KOPT-K1 (cell line): Measurements from ENCODE around the gene WDR3.
A peak's percentile ranks its signal among the peaks of the same experiment; 100 is the strongest.
"Not testable (repeated sequence)": the region's sequence is repeated elsewhere in the genome, so short reads cannot be mapped to it uniquely, and the experiment has no call there.

Experiments used
- H3K27ac ChIP-seq: fragments of 200-600 bp; sonication (generic); 2 replicates; pipeline ENCODE4 v1.5.1; 2016; ENCODE audit warnings: antibody characterized with exemption, mild to moderate bottlenecking, low read depth, low read length; ENCODE audit not compliant: poor library complexity, severe bottlenecking
- H3K36me3 ChIP-seq: fragments of 200-600 bp; sonication (generic); 2 replicates; pipeline ENCODE4 v1.5.1; 2017; ENCODE audit warnings: antibody characterized with exemption, mild to moderate bottlenecking, low read length, moderate library complexity; ENCODE audit not compliant: insufficient read depth
- H3K9me3 ChIP-seq: fragments of 200-600 bp; sonication (generic); 2 replicates; pipeline ENCODE4 v1.5.1; 2017; ENCODE audit warnings: antibody characterized with exemption, low read length, mild to moderate bottlenecking; ENCODE audit not compliant: insufficient read depth, poor library complexity, severe bottlenecking

WDR3 gene

DNA sequence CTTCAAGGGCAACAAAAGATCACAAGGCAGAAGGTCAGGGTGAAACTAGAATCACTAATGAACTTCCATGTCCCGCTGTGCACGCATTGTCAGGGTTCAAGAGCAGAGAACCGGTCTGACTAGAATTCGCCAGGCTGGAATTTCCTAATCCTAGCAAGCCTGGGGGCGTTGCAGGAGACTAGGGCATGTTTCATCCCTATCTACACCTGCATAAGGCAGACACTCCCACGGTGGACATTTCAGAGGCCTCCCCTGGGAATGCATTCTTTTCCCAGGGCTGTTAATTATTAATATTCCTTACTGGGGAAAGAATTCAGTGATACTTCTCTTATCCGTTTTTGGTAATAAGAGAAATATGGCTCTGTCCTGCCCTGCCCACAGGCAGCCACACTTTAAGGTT lies 6.8 kb upstream of the WDR3 start:
- H3K27ac ChIP-seq, H3K9me3 ChIP-seq: not testable (repeated sequence)
- peaks cover 17% of the 10 kb centered on the region for H3K36me3 ChIP-seq

DNA sequence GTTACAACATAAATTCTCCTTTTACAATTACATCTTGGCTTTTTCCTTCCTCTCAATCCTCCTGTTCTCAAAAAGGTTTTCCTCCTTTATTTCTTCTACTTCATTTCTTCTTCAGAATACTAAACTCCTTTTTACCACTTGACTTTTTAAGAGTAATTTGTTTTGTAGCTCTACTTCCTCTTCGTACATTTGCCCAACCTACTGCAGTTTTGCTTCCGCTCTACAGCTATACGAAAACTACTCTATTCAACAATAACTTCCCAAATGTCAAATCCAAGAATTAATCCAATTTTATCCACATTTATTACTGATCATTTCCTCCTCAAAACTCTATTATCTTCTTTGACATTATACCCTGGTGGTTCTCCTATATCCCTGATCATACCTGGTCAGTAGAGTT lies 3.6 kb upstream of the WDR3 start:
- Histone ChIP-seq H3K36me3 (no peaks in the 10 kb centered on the region), H3K9me3 (no peaks in the 10 kb centered on the region), H3K27ac (no peak overlapping the region)

DNA sequence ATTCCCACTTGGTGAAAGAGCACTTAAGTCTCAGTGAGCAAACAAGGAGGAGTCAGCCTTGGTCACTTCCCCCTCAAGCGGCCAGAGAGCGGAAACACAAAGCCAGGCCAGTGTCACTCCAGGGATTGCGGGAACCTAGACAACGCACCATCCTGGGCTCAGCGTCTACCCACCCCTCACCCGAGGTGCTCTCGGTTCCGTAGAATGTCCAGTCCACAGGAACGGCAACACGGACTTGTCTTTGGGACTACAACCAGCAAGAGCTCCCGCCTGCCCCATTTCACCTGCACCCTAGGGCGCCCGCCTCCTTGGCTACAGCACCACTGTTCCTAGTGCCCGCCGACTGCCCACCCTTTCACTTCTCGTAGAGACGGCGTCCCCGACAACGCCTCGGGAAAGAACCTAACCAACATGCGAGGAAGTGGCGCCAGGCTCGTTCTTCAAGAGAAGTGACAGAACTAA lies 627 bp upstream of the WDR3 start:
- peak overlapping the region; percentile 66 for H3K27ac ChIP-seq
- H3K9me3 ChIP-seq = no peaks in the 10 kb centered on the region
- peaks cover 9% of the 10 kb centered on the region for H3K36me3 ChIP-seq

DNA sequence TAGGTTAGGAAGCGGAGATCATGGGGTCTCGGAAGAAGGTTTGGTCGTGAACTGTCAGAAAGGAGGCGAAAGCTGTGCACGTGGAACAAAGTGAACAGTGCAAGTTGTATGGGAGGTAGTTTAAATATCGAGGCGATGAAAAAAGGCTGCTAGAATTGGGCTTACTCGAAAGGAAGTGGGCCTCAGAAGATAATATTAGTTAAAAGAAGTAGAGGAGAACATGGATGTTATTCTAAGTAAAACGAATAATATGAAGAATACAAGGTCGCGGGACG lies 571 bp downstream of the WDR3 start:
- H3K36me3 ChIP-seq = peaks cover 21% of the 10 kb centered on the region
- no peaks in the 10 kb centered on the region for H3K9me3 ChIP-seq
- H3K27ac ChIP-seq = peak overlapping the region; percentile 66

DNA sequence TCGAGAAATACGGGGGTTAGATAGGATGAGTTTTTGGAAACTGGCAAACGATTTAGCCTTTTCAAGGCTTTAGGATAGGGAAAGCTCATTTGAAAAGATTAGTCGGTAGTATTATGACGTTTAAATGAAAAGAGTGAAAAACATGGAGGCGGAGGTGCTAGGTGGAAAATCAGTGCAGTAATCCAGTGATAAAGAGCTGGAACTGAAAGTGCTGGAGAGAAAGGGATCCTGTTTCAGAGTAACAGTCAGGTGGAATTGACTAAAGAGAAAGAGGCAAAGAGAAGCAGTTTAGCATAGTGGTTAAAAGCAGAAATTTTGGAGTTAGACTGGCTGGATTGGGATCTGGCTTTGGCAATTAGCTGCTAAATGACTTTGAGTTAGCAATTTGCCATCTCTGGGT lies 945 bp downstream of the WDR3 start:
- peak overlapping the region; percentile 66 for H3K27ac ChIP-seq
- H3K36me3 ChIP-seq = peaks cover 25% of the 10 kb centered on the region
- no peaks in the 10 kb centered on the region for H3K9me3 ChIP-seq

DNA sequence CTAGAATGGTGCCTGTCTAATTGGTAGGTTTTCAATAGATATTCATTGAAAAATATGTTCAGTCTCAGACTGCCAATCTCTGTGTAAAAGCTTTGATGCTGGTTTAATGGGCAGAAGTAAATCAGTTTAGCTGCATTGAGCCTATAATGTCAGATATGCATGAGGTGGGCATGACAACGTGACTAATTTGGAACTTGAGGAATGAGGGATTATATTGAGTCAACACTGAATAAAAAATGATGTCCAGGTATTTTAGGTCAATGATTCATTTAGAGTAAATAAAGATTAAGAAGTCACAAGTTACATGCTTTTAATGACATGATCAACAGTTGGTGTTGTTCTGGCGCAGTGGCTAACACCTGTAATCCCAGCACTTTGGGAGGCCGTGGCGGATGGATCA lies 3.0 kb downstream of the WDR3 start:
- Histone ChIP-seq H3K27ac (no peak overlapping the region), H3K36me3 (peaks cover 42% of the 10 kb centered on the region), H3K9me3 (no peaks in the 10 kb centered on the region)

DNA sequence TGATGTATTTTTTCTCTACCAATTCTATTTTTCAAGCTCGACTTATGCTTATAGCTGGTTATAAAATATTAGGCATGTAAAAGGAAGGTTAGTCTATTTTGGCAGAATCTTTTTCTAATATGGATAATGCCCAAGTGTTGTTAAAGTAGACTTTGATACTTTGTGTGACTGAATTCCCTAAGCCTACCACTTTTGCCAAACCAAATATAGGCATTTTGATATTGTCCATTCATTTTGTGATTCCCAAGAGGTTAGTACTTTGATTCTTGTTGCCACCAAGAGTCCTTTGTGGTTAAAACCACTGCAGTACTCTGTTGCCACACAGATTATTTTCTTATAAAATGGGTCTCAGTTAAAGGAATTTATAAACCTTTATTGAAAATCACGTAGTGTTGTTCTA lies 4.2 kb downstream of the WDR3 start:
- no peak overlapping the region for H3K27ac ChIP-seq
- H3K36me3 ChIP-seq = peaks cover 54% of the 10 kb centered on the region
- no peaks in the 10 kb centered on the region for H3K9me3 ChIP-seq

DNA sequence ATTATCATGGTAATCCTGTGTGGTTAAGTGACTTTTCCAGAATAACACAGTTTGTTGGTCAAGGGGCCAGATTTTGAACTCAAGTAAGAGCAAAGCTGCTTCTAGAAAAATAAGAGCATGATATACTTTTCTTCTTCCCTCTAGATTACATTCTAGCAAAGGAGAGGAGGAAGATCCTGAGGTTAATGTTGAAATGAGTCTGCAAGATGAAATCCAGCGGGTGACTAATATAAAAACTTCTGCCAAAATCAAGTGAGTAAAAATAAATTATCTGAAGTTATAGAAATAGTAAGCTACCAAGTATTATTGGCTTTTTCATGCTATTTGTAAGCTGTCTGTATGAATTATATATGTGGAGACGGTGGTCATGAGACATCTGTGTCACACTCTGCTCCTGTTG lies 12.8 kb downstream of the WDR3 start:
- Histone ChIP-seq H3K27ac (no peak overlapping the region), H3K36me3 (peaks cover 99% of the 10 kb centered on the region), H3K9me3 (no peaks in the 10 kb centered on the region)

DNA sequence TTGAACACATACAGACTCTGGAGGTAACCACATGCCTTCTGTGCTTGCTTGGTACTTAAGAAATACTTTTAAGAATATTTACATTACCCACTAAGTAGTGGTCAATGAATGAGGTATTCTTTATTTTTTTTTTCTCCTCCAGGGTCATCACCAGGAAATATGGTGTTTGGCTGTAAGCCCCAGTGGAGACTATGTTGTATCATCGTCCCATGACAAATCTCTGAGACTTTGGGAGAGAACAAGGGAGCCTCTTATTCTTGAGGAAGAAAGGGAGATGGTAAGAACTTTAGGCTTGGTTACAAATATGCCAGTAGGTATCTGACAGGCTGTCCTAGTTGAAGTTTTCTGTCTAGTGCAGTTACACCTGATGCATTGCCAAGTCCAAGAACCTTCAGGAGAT lies 22.8 kb downstream of the WDR3 start:
- H3K36me3 ChIP-seq = peaks cover 100% of the 10 kb centered on the region
- no peaks in the 10 kb centered on the region for H3K9me3 ChIP-seq
- no peak overlapping the region for H3K27ac ChIP-seq

DNA sequence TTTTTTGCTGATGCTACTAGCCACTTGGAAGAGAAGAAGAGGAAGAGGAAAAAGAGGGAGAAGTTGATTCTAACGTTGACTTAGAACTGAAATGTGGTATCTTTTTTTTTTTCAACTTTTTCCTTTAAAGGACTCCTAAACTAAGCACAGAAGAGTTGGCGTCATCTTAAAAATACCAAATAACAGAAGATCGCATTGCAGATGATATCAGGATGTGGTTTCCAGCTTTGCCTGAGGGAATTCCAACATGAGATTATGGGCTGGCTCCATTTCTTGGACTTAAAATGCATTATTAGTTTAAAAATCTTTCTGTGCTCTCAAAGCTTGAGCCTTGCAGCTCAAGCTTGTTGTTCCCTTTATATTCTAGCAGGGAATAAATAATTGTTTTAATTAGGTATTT lies 29.8 kb downstream of the WDR3 start:
- no peaks in the 10 kb centered on the region for H3K9me3 ChIP-seq
- H3K27ac ChIP-seq = no peak overlapping the region
- peaks cover 87% of the 10 kb centered on the region for H3K36me3 ChIP-seq

DNA sequence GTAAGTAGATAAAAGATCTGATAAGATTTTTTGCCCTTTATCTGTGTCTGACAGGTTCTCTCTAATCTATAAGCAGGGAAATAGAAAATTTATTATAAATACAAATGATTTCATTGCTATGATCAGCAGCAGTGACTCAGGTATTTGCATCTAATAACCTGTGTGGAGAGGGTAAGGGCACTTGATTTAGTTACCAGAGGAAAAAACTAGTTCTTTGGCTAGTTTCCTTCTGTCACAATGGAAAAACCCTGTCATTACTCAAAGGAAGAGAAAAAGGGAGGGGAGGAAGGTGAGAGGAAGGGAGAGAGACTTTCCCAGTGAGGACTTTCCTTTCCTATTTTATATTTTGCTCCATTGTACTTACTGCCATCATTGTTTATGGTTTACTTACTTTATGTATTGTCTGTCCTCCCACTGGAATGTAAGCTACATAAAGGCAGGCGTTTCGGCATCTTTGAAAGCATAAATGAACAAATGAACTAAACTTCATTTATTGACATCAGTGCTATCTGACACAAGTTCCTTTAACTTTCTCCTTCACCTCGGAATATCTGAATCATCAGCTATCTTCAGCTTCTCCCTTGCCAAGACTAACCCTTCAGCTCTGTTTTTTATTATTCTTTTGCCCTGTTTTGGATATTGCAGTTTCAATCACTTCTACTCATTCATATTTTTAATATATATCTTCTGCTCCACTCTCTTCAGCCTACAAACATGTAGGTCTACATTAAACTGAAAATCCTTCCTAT lies 34.9 kb downstream of the WDR3 start:
- Histone ChIP-seq H3K36me3 (peaks cover 42% of the 10 kb centered on the region), H3K9me3 (no peaks in the 10 kb centered on the region), H3K27ac (no peak overlapping the region)

DNA sequence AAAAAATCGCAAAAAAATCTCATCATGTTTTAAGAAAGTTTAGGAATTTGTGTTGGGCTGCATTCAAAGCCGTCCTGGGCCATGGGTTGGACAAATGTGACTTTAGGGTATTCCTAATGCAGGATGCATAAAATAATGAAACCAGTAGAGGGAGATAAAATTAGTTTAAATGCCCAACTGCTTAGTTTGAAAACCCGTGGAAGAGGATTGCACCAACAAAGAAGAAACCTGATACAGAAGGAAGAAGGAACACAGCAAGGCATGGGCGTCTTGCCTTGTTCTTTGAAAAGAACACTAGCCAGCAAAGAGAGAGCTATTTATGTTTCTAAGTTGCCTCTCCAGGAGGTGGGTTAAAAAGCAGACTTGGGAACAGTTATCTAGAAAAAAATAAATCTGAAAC lies 37.9 kb downstream of the WDR3 start:
- H3K36me3 ChIP-seq = peaks cover 12% of the 10 kb centered on the region
- H3K9me3 ChIP-seq = no peaks in the 10 kb centered on the region
- no peak overlapping the region for H3K27ac ChIP-seq

DNA sequence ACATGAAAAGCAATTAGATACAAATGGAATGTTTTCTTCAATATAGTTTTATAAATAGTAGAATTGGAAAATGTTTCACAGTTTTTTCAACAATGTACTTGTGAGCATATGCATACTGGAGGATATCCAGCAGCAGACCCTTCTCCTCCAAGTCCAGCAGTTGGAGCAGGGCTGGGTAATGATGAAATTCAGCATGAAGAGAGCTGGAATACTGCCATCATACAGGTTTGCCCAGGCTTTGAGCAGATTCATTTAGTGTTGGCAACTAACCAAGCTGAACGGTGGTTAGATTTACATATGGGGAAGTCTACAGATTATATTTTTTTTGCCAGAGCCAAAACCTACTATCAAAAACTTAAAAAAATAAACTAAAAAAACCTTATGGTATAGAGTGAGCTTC lies 38.3 kb downstream of the WDR3 start:
- H3K36me3 ChIP-seq = peaks cover 8% of the 10 kb centered on the region
- H3K27ac ChIP-seq = no peak overlapping the region
- H3K9me3 ChIP-seq = no peaks in the 10 kb centered on the region

DNA sequence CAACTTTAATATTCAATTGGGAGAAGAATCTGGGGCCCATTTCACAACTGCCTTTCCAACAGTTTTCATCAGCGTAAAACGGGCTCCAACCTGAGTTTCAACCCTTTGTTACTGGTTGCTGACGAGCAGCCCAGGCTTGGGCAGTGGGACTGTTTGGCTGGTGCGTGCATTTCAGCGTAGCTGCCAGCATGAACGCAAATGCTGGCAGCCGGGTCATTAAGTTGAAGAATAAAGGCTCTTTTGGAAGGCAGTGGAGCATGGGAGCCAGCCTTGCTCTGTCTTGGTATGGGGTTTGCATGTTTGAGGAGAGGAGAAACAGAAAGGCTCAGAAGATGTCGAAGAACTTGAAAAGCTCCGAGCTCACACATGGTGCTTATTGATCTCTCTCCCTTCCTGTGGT lies 40.7 kb downstream of the WDR3 start:
- Histone ChIP-seq H3K9me3 (no peaks in the 10 kb centered on the region), H3K27ac (no peak overlapping the region)

DNA sequence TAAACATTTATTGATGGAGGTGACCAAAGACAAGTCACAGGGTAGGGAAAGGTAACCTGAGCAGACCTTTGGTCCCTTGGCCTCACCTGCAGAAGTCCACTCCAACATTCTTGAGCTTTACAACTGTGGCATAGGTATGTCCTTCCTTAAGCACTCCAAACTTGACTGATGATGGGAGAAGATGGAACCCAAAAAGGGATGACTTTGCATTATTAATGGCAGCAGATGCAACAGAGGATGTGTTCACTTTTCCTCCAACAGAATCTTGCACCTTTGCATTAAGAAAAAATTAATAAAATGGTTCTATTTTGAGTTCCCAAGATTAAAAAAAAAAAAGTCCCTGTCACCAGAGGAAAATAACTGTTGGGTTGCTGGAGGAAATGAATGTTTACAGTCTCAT lies 42.2 kb downstream of the WDR3 start:
- H3K9me3 ChIP-seq = no peaks in the 10 kb centered on the region
- H3K27ac ChIP-seq = no peak overlapping the region
- H3K36me3 ChIP-seq = no peaks in the 10 kb centered on the region

More for the DNA sequence above, 40.7 kb downstream of the WDR3 start:
- peaks cover 5% of the 10 kb centered on the region; the same call in 1 of the 2 replicates for H3K36me3 ChIP-seq

DNA sequence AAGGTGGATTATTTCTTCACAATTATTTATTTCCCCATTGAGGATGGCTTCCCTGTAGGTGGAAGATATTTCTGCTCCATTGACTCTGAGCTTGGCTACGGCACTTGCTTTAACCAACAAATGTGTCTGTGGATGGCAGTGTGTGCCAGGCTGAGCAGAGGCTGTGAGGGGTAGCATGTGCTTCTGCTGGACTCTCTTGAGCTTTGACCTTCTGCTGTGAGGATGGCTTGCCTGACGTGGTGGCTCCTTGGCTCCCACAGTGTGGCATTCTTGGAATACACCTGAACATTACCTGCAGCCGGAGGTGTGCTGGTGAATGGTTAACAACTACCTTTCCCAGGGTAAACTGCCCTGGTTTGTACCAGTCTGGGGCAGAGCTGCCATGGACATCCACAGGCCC lies 46.8 kb downstream of the WDR3 start:
- Histone ChIP-seq H3K36me3 (no peaks in the 10 kb centered on the region), H3K27ac (no peak overlapping the region), H3K9me3 (no peaks in the 10 kb centered on the region)
